PC-3 (cell line): ENCODE data around the gene MGMT.

Source experiments
- CTCF ChIP-seq: fragments of 300-600 bp; sonication (generic); conservative IDR thresholded peaks from 2 replicates; pipeline ENCODE4 v1.5.1; 2017; ENCODE audit warnings: antibody characterized with exemption, low read depth, mild to moderate bottlenecking, low read length
- EZH2 ChIP-seq: fragments of 300-600 bp; sonication (generic); IDR thresholded peaks from one replicate; pipeline ENCODE4 v1.6.1; 2017; ENCODE audit warnings: antibody characterized with exemption, mild to moderate bottlenecking, low read length; ENCODE audit not compliant: unreplicated experiment

- TF ChIP-seq CTCF (no peak), EZH2 (no peak)
Measured at GRCh38 chr10:129679207-129679606, 212.2 kb downstream of the MGMT start.
